ENCODE measurements around the gene STK4.

STK4 gene

GRCh38 chr20:45113865-45114264, 147.6 kb downstream of the STK4 start:
- no peak for DNase-seq (ENCODE audit: low read depth)
- no peak for TF ChIP-seq CTCF (conservative IDR thresholded peaks at IDR 0.05; ENCODE audit: control insufficient read depth, insufficient read depth, low read depth, low read length)

GRCh38 chr20:45114465-45115385, 148.4 kb downstream of the STK4 start, which contains the start of gene WFDC5:
WFDC5 (minus strand) TSS chr20:45115174; CDS start chr20:45115083, 91 bp downstream.
- TF ChIP-seq CTCF (conservative IDR thresholded peaks at IDR 0.05; ENCODE audit: control insufficient read depth, insufficient read depth, low read depth, low read length): no peak
- H3K4me3 ChIP-seq (ENCODE audit: control insufficient read depth, low read depth, low read length): no peak within 1 kb of the TSS
- no peak for DNase-seq (ENCODE audit: low read depth)

More at GRCh38 chr20:45113865-45114264, 147.6 kb downstream of the STK4 start:
- no peak overlapping the region for H3K4me3 ChIP-seq (ENCODE audit: control insufficient read depth, low read depth, low read length)

GRCh38 chr20:45115386-45115774, 149.1 kb downstream of the STK4 start:
- H3K4me3 ChIP-seq (ENCODE audit: control insufficient read depth, low read depth, low read length): no peak overlapping the region
- DNase-seq (ENCODE audit: low read depth): no peak
- no peak for TF ChIP-seq CTCF (conservative IDR thresholded peaks at IDR 0.05; ENCODE audit: control insufficient read depth, insufficient read depth, low read depth, low read length)

- TF ChIP-seq CTCF (conservative IDR thresholded peaks at IDR 0.05; ENCODE audit: control insufficient read depth, insufficient read depth, low read depth, low read length): no peak
- no peak overlapping the region for H3K4me3 ChIP-seq (ENCODE audit: control insufficient read depth, low read depth, low read length)
- DNase-seq (ENCODE audit: low read depth): no peak
Observed at GRCh38 chr20:45115829-45116228, 149.5 kb downstream of the STK4 start.

- DNase-seq (ENCODE audit: low read depth): no peak
- H3K4me3 ChIP-seq (ENCODE audit: control insufficient read depth, low read depth, low read length): no peak overlapping the region
- no peak for TF ChIP-seq CTCF (conservative IDR thresholded peaks at IDR 0.05; ENCODE audit: control insufficient read depth, insufficient read depth, low read depth, low read length)
Observed at GRCh38 chr20:45117581-45117980, 151.3 kb downstream of the STK4 start.

- TF ChIP-seq CTCF (conservative IDR thresholded peaks at IDR 0.05; ENCODE audit: control insufficient read depth, insufficient read depth, low read depth, low read length): peak; percentile 16
- no peak overlapping the region for H3K4me3 ChIP-seq (ENCODE audit: control insufficient read depth, low read depth, low read length)
Observed at GRCh38 chr20:45118028-45118427, 151.7 kb downstream of the STK4 start.

More at GRCh38 chr20:45118028-45118427, 151.7 kb downstream of the STK4 start:
- no peak for DNase-seq (ENCODE audit: low read depth)

Data from fibroblast of mammary gland (primary cell).